Right atrium auricular region (tissue), 2 donors: Measurements from ENCODE around the gene RBM44. TPM values are rescaled to one million over a fixed set of nuclear protein-coding genes. Genes with fewer than 3 reads are reported as not detected.

Experiments used
- DNase-seq: peaks from one replicate; pipeline ENCODE4 v3.0.0-alpha.2; 2019; ENCODE audit warnings: low spot score
- H3K27ac ChIP-seq, 2 donors: fragments of 200-600 bp; sonication (generic); 1 replicate in 1 of 2; 2 replicates in 1 of 2; pipeline ENCODE4 v1.5.1; 2016 to 2019
- H3K27me3 ChIP-seq, 2 donors: fragments of 200-600 bp; sonication (generic); one replicate each; pipeline versions ENCODE4 v1.5.1 to v1.6.0; 2017 to 2019
- H3K36me3 ChIP-seq: fragments of 200-600 bp; sonication (generic); one replicate; pipeline ENCODE4 v1.5.1; 2016
- H3K4me1 ChIP-seq, 2 donors: fragments of 200-600 bp; sonication (generic); one replicate each; pipeline versions ENCODE4 v1.5.1 to v1.6.0; 2017 to 2019
- H3K4me3 ChIP-seq, 2 donors: fragments of 200-600 bp; sonication (generic); 1 replicate in 1 of 2; 2 replicates in 1 of 2; pipeline ENCODE4 v1.5.1; 2017 to 2019; ENCODE audit warnings: mild to moderate bottlenecking in 1 of 2, moderate library complexity in 1 of 2
- H3K9me3 ChIP-seq, 2 donors: fragments of 200-600 bp; sonication (generic); one replicate each; pipeline ENCODE4 v1.5.1; 2019
- CTCF ChIP-seq, 2 donors: fragments of 200-600 bp; sonication (generic); IDR thresholded peaks; one replicate each; pipeline ENCODE4 v1.5.1; 2019; ENCODE audit warnings: antibody characterized with exemption in 2 of 2
- total RNA-seq, 2 donors: library from RNA; depleted of rRNA; stranded (reverse); fragments of >200 nt; gene quantifications; one replicate each; pipeline ENCODE4 v1.1.0, GENCODE V29; 2016

RBM44 gene
- total RNA-seq, 2 donors from 2014 or later: 0.30 to 0.55 TPM

- Histone ChIP-seq H3K4me3 (no peak overlapping the region), H3K9me3 (no peaks in the 10 kb centered on the region), H3K4me1 (peaks cover 0 to 41% of the 10 kb centered on the region in 2 donors), H3K36me3 (peaks cover 17% of the 10 kb centered on the region), H3K27ac (peak overlapping the region; percentile 36 to 56), H3K27me3 (no peaks in the 10 kb centered on the region)
- no peak for TF ChIP-seq CTCF (IDR thresholded peaks at IDR 0.05)
- no peak for DNase-seq
Observed at GRCh38 chr2:237878321-237879057, 79.9 kb downstream of the RBM44 start.

DNA sequence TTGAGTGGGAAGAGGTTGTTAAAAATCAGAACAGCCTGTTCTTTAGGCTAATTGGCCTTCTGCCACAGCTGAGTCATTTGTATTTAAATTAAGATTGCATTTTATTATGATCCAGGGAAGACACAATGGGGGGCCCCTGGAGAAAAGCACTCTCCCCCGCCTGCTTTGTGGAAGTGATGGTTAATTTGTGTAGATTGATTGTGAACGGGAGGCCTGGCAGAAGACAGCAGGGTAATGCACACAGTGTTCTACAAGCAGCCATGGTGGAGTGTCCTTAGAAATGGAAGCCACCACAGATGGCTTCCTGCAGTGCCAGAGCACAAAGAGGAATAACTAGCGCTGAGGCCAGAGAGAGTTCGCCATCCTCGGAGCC, 80.5 kb downstream of the RBM44 start:
- no peak for DNase-seq
- no peak overlapping the region for H3K4me3 ChIP-seq
- no peaks in the 10 kb centered on the region for H3K27me3 ChIP-seq
- peaks cover 0 to 37% of the 10 kb centered on the region in 2 donors for H3K4me1 ChIP-seq
- no peak for TF ChIP-seq CTCF (IDR thresholded peaks at IDR 0.05)
- H3K9me3 ChIP-seq: no peaks in the 10 kb centered on the region
- H3K27ac ChIP-seq: peak overlapping the region; percentile 36 to 56
- H3K36me3 ChIP-seq: peaks cover 17% of the 10 kb centered on the region

- Histone ChIP-seq H3K4me1 (peaks cover 0 to 39% of the 10 kb centered on the region in 2 donors), H3K27ac (no peak overlapping the region), H3K36me3 (peaks cover 17% of the 10 kb centered on the region), H3K27me3 (no peaks in the 10 kb centered on the region), H3K9me3 (no peaks in the 10 kb centered on the region), H3K4me3 (no peak overlapping the region)
- DNase-seq: no peak
- no peak for TF ChIP-seq CTCF (IDR thresholded peaks at IDR 0.05)
Observed at GRCh38 chr2:237879991-237880560, 81.5 kb downstream of the RBM44 start.

GRCh38 chr2:237882510-237883481, 84.2 kb downstream of the RBM44 start:
- H3K36me3 ChIP-seq: peaks cover 15% of the 10 kb centered on the region
- TF ChIP-seq CTCF (IDR thresholded peaks at IDR 0.05): no peak
- H3K4me1 ChIP-seq: peaks cover 0 to 47% of the 10 kb centered on the region in 2 donors
- peak overlapping the region; percentile 87 to 89 for H3K27ac ChIP-seq
- no peaks in the 10 kb centered on the region for H3K9me3 ChIP-seq
- no peaks in the 10 kb centered on the region for H3K27me3 ChIP-seq
- no peak for DNase-seq
- no peak overlapping the region for H3K4me3 ChIP-seq

GRCh38 chr2:237883951-237884446, 85.4 kb downstream of the RBM44 start:
- TF ChIP-seq CTCF (IDR thresholded peaks at IDR 0.05): no peak
- Histone ChIP-seq H3K27ac (peak overlapping the region; percentile 89 to 94), H3K4me1 (peaks cover 0 to 49% of the 10 kb centered on the region in 2 donors), H3K27me3 (no peaks in the 10 kb centered on the region), H3K9me3 (no peaks in the 10 kb centered on the region), H3K36me3 (peaks cover 9% of the 10 kb centered on the region), H3K4me3 (no peak overlapping the region)
- no peak for DNase-seq
